CD4-positive, alpha-beta T cell treated with Interleukin-2 at 100 ng/mL for 4 hours (primary cell): Measurements from ENCODE around the gene PIPOX.

Source experiments
- DNase-seq: peaks from one replicate; pipeline ENCODE4 v3.0.0-alpha.2; 2020; ENCODE audit warnings: low spot score

Gene PIPOX

DNA sequence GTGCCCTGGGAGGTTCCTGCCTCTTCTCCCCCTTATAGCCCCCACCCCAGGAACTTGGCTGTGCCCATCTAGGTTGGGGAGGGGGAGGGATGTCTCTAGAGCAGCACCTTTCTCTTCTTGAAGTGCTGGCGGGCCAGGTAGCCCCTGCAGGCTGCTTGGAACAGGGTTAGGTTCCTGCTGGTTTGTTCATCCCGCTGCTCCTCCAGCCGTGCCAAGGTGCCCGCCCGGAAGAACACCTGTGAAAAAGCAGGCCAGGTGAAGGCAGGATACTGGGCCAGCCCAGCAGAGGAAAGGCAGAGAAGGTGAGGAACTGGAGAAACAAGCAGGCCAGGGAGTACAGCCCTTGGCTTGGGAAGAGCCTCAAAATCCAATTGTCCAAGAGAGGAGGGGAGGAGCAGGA is 56.6 kb downstream of the PIPOX start:
- no peak for DNase-seq

DNA sequence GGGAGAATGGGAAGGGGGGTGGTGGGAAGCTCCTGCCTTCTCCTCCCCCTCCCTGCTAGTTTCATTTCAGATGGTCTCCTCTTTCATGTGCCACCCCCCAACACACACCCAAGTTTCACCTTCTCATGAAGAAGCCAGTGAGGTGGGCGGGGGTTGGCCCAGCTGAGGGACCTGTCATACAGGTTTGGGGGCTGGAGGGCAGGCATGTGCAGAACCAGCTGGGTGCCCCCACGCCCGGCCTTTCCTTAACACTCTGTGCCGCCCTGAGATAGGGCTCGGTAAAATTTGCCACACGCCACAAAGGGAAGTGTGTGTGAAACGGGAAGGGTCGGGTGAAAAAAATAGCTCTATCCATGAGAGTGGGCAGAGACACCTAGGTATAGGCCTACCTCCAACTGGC is 57.4 kb downstream of the PIPOX start:
- DNase-seq: no peak

DNA sequence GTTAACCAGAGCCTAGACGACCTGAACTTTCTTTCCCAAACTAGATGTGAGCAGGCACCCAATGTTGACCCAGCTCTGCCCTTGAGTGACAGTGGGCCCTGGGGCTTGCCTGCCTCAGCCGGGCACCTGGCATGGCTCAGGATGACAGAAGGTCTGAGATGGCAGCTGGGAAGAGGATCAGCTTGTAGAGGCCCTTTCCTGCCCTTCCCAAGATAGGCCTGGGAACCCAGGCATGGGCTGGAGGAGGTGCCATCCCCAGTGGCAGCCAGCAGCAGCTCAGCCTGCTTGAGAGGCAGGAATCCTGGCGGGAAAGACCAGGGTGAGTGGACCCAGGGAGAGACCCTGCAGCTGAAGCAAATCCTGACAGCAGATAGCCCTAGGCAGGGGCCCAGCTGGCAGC is 59.1 kb downstream of the PIPOX start:
- DNase-seq: no peak

- no peak for DNase-seq
Measured at GRCh38 chr17:29102741-29103181, 59.8 kb downstream of the PIPOX start.

DNA sequence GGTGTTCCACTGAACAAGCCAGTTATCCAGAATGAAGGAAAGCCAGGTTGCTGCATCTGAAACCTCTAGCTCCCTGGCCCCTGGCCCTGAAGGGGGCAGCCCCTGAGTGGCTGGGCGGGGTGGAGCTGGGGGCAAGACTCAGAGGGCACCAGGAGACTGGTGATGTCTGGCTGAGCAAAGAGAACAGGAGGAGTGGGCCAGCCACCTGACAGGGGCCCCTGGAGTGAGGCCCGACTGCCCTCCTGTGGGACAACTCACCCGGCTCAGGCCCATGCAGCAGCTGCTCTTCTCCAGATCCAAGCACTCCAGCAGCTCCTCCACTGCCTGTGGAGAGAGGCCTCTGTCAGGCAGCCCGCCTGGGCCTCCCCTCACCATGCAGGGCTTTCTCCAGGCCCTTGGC is 60.4 kb downstream of the PIPOX start:
- no peak for DNase-seq
